GM13976 (cell line): ENCODE measurements around the gene GNA14.
"Not testable (repeated sequence)": the region's sequence is repeated elsewhere in the genome, so short reads cannot be mapped to it uniquely, and the experiment has no call there.

Experiments used
- DNase-seq: peaks from one replicate; pipeline ENCODE4 v3.0.0; 2012; ENCODE audit warnings: low spot score
- CTCF ChIP-seq: IDR thresholded peaks from 2 replicates; pipeline ENCODE4 v1.5.1; 2012; ENCODE audit warnings: borderline replicate concordance, mild to moderate bottlenecking; ENCODE audit not compliant: insufficient read depth; ENCODE audit errors: extremely low read depth, missing control alignments, control extremely low read depth
- in situ Hi-C: fragments of 300-500 bp; cut with MboI; formaldehyde crosslinking; loops from one replicate; pipeline ENCODE4 v1.12.0; 2022; ENCODE audit warnings: low sequenced_read_pairs, mixed read lengths, inconsistent platforms; ENCODE audit not compliant: unreplicated experiment

The GNA14 gene

GRCh38 chr9:77589046-77589795 is 58.9 kb downstream of the GNA14 start:
- no peak for DNase-seq
- in situ Hi-C loops: no loop called here
- TF ChIP-seq CTCF: no peak

GRCh38 chr9:77588271-77588937 is 59.7 kb downstream of the GNA14 start:
- in situ Hi-C loops: no loop called here
- DNase-seq: no peak

GRCh38 chr9:77587851-77588250 is 60.3 kb downstream of the GNA14 start:
- no peak for DNase-seq
- TF ChIP-seq CTCF: no peak
- in situ Hi-C loops: no loop called here

More at GRCh38 chr9:77588271-77588937, 59.7 kb downstream of the GNA14 start:
- TF ChIP-seq CTCF: no peak

DNA sequence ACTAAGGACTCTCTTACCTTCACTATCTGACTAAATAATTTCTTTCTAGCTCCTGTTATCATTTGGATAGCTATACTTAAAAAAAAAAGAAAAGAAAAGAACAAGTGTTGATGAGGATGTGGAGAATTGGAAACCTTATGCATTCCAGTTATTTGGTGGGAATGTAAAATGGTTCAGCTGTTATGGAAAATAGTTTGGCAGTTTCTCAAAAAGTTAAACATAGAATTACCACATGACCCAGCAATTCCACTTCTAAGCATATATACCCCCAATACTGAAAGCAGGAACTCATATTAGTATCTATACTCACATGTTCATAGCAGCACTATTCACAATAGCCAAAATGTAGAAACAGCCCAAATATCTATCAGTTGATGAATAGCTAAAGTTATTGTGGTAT is 61.1 kb downstream of the GNA14 start:
- in situ Hi-C loops: no loop called here
- DNase-seq: no peak
- no peak for TF ChIP-seq CTCF

- in situ Hi-C loops: no loop called here
- DNase-seq: no peak
- TF ChIP-seq CTCF: no peak
Measured at GRCh38 chr9:77586591-77586990, 61.5 kb downstream of the GNA14 start.

- no peak for DNase-seq
- in situ Hi-C loops: no loop called here
- TF ChIP-seq CTCF: no peak
Measured at GRCh38 chr9:77585335-77585786, 62.8 kb downstream of the GNA14 start.

DNA sequence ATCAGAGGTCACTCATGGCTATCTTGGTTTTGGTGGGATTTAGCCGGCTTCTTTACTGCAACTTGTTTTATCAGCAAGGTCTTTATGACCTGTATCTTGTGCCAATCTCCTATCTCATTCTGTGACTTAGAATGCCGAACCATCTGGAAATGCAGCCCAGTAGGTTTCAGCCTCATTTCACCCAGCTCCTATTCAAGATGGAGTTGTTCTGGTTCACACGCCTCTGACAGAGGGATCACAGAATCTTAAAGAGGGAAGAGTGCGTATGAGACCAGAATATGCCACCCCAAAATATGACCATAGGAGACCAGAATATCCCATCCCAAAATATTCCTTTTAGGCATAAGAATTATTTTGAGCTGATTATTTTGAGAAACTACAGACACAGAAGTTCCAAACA is 63.2 kb downstream of the GNA14 start:
- in situ Hi-C loops, DNase-seq: not testable (repeated sequence)
